ENCODE data around the gene EEF1AKMT2.

The EEF1AKMT2 gene

DNA sequence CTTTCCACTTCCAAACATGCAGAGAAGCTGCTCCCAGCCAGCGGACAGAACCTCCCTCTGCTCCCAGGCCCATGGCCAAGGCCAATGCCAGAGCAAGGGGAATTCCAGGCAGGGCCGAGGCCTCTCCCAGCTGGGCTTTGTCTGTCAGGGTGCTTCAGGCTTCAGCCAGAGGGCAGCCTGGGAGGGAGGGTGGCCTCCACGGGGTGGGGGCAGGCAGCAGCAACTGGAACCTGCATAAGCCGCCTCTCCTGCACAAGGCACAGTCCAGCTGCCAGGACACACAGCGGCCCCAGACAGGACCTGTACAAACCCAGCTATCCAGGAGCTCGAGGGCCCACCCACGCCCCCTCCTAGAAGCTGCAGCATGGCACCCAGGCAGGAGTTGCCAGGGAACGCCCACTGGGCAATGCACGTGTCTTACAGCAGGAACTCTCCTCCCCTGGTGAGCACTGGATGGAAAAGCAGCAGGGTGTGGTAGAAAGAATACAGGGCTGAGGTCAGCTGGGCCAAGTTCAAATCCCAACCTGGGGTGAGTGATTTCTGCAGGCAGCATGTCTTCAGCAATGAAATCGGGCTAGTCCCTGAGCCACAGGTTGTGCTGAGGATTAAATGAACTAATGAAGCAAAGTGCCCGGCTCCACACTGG is 55.1 kb downstream of the EEF1AKMT2 start:
- no peak for DNase-seq

DNA sequence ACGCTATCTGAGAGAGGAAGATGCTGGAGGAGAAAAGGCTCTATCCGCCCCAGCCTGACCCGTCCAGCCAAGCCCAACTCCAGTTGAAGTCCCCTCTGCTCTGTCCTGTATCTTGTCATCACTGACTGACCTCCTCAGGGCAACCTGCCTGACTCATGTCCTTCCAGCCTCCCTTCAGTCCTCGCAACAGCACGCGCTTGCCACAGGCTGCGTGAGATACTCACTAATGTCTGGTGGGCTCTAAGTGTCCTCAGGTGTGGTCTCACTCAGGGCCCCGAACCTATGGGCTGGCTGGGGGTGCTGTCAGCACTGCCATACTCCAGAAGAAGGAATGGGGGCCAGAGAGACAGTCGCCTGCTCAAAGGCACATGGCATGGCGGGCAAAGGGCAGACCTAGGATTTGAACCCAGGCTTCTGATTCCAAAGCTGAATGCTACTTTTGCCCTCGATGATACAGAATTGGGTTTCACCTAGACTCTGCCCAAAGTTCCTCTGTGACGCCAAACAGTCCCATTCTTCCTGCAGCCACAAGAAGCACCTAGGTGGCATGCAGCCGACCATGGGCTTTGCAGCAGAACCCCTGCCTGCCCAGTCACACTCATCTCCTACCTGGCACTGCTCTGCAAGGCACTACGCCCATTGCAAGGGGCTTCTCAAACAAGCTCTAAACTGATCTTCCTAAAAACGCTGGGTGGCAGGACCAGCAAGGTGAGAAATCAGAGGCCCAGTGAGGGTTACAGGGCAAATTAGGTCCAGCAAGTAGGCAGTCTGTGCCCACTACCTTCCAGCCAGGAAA is 56.0 kb downstream of the EEF1AKMT2 start:
- DNase-seq, result no peak

DNA sequence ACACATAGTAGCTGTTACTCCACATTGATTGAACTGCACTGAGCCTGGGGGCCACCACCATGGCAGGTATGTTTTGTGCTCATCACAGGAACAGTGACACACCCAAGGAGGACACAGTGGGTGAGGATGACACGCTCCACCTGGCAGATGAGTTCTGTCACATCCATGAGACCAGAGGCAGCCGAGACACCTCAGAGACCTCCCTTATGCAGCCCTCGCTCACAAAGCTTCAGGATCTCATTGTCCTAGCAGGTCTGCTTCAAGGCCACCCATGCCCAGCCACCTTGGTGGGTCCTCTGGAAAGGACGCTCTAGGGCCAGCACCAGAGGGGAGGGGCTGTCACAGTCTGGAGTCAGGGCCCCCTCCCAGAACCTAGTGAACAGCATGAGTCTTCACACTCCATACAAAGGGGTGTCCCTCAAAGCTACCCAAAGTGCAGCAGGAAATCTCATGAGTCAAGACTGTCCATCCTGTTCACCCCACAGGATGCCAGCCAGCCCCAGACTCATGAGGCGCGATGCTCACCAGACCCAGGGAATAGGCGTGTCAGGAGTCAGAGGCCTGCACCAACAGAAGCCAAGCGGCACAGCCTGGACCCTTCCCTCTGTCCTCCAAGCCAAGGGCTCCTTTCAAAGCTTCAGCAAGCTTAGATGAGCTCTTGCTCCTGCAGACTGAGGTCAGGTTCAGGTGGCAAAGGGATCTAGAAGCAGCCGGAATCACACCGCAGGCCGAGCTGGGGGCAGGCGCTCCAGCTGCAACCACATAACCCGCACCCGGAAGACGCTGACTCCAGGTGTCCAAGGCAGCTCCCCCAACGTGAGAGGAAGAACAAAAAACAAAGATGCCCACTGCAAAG is 57.1 kb downstream of the EEF1AKMT2 start:
- no peak for DNase-seq

DNA sequence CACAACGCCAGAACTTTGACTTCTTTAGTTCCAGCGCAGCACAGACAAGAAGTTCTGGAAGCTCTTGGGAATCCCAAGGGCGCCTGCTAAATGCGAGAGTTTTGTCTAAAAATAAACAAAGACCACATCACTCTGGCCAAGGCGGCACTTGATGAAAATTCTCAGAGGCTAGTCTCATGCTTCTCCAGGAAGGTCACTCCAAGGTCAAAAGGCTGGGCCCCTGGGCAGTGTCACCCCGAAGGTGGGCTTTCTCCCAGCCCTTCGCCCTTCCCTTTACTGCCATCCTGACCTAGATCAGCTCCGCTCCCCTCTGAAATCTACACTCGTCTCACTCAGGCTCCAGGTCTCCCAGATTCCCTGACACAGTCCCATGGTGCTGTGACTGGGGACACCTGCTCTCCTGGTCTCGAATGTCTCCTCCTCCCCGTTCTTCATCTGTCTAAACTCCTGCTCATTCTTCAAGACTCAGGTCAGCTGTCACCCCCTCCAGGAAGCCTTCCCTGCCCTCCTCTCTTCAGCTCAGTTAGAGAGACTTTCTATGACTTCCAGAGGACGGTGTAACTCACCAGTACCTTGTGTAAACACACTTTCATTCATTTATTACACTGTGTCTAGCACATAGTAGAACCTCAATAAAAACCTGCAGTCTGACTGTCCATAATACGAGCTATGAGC is 58.0 kb downstream of the EEF1AKMT2 start:
- DNase-seq, result no peak

DNA sequence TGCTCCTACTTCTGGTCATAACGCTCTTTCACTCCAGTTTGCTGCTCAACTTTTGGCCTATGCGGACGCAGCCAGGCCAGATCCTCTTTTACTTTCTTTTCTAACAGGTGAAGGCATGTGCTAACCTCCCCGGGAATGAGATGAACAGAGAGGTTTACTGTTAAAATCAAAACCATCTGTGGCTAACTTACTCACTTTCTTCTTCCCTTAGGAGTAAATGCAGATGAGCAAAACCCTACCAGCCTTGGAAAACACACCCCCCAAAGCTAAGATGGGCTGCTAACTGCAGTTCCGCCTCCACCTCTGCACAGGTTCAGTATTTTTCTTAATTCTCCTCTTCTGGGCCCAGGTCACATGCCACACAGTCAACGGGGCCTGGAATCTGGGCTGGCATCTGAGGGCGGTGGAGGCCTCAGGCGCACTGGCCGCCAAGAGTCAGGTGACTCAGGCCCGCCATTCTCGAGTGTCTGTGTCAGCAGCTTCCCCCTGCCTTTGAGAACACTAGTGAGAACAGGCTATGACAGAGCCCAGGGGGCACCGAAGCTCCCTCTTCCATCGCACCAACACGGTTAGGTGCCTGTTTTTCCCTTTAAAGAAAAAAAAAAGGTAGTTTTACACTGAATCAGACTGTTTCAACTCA is 58.6 kb downstream of the EEF1AKMT2 start:
- DNase-seq, result no peak

DNA sequence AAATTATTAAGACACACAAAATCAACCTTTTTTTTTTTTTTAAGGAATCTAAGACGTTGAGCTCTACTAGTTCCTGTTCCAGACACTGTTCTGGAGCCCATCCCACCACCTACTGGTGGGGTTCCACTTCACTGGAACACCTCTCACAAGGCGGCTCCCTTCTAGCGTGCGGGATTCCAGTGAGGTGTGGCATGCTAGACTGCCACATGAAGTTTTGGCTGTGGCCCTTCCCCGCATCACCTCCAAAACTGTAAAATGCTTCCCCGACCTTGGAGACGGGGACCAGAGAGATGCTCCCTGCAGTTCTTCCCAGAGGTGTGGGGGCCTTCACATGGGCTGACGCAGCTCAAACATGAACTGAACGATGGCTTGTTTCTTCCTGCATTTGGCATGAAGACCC is 60.1 kb downstream of the EEF1AKMT2 start:
- DNase-seq, result no peak

DNA sequence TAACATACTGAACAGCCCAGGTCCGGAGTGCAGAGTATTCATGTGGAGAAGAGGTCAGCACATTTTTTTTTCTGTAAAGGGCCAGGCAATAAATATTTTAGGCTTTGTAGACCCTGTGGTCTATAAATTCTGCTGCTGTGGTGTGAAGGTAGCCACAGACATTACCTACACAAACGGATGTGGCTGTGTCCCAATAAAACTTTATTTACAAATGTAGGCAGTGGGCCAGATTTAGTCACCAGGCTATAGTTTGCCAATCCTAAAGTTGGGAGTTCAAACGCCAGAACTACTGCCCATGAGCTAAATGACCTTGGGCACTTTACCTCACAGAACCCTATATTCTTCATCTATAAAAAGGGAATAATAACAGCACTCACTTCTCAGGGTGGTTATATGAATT is 60.9 kb downstream of the EEF1AKMT2 start:
- DNase-seq, result no peak

DNA sequence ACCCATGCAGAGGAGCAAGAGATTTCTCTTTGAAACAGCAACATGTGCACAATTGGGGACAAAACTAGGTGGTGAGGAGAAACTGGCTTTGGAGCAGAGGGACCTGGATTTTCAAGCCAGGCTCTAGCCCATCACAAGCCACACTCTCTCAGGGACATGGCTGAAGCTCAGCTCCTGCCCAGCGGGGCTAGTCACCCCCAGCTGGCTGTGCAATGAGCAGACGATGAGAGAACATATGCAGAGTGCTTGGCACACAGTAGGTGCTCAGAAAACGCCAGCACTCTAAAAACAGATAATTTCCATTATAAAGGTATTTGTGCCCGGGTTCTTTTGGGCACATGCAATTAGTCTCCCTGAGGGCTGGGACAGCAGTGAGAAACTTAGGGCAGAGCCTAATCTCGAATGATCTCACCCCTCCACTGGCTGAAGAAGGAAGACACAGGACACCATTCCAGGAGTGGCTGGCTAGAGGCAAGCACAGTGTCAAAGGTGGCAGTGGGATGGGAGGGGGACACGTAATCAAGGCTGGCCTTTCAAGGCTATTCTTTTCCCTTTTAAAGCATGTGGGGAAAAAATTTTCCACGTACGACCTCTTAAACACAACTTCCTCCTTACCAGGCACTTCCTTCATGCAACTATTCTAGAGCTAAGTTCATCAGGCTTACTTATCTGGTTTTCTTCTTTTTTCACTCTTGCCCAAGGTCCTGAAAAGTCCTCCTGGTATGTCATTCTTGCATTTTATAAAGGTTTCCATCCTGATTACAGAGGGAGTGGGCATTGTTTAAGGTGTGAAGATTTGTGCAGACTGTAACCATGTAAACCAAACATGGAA is 62.6 kb downstream of the EEF1AKMT2 start:
- DNase-seq, result no peak

DNA sequence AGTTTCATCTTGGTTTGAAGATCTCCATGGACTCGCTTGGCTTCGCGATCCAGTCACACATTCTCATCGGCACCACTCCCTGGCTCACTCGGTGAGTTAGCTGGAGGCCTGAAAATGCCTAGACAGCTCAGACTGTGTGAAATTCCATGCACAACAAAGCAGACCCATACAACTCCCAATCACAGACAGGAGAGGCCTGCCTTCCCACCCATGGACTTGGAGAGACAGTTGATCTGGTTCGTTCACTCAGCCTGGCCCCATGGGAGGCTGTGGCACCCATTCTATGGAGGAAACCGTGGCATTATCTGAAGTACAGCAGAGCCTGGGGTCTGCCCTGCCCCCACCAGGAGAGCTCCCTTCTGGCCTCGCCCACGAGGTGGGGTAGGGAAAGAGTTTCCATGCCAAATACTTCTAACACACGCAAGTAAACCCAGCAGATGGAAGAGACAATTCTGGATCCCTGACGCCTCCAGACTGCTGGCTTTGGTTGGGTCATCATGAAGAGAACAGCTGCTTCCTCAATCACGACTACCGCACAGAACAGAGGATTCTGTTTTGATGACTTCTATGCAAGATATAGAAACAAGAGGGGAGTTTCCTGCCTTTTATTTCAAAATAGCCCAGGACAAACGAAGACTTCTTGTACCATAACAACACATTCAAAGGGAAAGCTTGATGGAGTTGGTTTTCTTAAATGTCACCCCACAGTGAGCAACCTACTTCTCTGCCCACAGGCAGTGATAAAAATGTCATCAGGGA is 63.4 kb downstream of the EEF1AKMT2 start:
- no peak for DNase-seq

DNA sequence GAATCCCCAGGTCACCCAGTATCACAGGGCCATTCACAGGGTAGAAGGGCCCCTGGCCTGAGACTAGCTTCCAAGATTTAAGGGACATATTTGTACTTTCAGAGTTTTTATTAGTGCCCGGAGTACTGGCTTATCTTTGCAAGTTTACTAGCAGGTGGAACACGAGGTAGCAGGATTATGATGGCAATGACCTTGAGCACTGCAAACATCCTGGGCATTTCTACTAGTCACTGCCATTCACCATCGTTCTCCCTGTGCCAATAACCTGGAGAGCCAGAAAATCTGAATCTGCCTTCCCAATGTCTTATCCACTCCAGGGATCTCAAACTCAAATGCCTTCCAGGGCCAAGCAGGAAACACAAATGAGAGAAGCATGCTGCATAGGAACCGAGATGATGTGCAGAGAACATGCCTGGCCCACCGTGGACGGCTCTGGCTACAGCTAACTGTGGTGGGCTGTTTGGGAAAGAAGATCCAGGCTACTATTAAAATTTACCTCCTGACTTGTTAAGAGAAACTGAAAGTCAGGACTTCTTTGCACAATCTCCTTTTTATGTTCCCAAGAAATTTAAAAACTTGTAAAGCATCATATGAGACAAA is 64.2 kb downstream of the EEF1AKMT2 start:
- no peak for DNase-seq

DNA sequence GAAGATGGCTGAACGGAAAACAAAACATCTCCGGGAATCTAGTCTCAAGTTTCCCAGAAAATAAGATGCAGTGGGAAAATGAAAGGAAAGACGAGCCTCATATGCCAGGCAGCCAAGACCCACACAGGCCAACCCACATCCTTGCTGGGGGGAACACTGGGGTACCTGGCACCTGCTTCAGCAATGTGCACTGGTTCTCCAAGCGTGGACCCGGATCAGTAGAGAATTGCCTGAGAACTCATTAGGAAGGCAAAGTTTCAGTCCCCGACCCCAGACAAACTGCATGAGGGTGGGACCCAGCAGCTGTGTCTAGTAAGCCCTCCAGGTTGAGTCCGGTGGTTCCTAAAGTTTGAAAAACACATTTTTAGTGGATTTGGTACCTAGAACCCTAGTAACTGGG is 65.9 kb downstream of the EEF1AKMT2 start:
- no peak for DNase-seq

DNA sequence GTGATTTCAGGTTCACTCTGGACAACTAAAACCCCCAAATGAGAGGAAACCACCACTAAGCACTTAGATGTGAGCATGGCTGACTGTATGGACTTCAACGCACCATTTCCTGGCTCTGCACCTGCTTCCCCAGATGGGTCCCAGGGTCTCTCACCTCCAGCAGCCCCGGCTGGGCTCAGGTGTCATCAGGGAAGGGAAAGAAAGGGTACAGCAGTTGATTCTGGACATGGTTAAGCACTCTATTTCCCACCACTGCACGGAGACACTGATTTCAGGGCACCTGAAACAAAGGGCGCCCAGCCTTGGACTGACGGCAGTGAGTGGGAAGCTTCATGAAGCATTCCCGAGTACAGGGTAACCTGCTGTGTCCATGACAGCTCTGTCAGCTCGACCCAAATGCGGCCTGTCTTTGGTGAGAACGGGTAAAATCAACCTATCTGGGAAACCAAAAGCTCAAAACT is 66.5 kb downstream of the EEF1AKMT2 start:
- no peak for DNase-seq

DNA sequence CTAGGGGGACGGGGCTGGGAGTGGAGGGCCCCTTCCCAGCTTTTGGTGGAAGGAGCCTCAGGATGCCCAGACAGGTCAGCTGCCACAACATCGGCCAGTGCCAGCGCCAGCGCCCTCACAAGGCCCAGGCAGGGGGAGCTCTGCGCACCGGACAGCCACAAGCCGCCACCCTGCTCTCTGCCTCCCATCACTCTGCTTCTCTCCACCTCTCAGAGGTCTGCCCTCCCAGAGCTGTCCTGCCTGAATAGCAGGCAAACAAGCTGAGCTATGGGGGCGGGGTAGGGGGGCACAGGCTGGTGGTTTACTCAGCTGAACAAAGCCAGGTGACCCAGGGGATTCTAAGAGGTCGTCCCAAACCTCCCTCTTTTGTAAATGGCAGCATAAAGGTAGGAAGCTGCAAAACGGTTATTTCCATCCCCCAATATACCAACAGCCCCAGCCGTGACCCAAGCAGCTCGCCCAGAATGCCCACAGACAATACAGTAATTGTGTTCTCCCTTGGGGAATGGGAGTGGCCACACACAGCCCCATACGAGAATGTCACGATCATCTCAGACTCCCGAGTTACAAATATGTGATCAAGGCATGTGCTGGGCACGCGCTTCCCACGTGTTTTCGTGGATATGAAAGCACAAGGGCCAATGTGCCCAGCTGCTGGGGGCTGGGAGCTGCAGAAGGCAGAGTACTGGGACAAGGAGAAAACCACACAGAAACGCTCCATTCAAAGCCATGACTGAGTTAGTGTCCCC is 67.2 kb downstream of the EEF1AKMT2 start:
- DNase-seq, result no peak

DNA sequence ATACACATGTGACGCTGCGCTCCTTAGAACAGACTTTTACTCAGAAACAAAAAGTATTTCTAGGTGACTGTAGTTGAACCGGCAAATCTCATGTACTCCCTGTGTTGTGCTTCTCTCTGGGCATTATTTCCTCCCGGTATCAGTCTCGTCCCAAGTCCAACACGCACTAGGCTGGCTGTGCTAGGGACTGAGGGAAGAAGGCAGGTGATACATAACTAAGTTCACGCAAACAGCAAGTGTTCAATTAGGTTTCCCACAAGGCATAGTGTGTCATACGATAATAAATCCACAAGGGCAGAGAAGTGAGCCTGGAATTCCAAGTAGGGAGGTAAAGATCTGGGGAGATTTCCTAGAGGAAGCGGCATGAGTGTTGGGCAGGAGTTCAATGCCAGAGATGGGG is 67.9 kb downstream of the EEF1AKMT2 start:
- DNase-seq, result no peak

DNA sequence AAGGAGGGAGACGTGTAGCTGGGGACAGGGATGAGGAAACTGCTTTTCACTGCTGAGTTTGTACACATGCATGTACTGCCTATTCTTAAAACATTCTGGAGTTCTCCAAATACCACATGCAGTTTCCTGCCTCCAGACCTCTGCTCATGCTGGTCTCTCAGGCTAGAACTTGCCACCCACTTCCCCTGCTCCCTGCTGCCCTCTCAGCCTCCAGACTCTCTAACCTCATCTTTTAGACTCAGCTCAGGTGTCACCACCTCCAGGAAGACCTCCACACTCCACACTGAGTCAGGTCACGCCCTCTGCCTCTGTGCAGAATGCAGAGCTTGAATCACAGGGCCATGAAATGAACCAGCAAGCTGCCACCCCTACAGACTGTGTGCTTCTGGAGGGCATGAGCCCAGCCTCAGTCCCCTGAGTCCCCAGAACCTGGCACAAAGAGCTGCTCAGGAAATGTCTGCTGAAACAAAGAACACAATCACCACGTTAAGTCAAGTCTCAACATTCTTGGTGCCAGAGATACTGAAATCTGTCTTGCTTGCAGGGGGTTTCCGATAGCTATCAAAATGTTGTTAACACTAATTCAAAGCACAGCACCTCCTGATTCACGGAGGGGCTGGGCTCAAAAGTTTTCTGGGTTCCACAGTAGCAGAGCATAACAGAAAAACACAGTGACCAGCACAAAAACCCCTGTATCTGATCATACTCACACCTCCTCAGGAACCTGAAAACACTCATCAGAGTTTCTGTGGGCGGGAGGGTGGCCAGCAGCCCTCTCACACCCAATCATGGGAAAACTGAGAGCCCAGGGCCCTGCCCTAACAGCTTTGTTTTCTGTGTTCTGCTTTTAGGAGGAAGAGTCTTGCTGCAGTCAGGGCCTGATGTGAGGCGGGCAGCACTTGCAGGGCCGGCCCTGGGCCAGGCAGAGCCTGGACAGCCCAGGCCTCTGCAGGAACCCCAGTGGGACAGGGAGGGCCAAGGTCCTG is 68.6 kb downstream of the EEF1AKMT2 start:
- DNase-seq, result no peak

DNA sequence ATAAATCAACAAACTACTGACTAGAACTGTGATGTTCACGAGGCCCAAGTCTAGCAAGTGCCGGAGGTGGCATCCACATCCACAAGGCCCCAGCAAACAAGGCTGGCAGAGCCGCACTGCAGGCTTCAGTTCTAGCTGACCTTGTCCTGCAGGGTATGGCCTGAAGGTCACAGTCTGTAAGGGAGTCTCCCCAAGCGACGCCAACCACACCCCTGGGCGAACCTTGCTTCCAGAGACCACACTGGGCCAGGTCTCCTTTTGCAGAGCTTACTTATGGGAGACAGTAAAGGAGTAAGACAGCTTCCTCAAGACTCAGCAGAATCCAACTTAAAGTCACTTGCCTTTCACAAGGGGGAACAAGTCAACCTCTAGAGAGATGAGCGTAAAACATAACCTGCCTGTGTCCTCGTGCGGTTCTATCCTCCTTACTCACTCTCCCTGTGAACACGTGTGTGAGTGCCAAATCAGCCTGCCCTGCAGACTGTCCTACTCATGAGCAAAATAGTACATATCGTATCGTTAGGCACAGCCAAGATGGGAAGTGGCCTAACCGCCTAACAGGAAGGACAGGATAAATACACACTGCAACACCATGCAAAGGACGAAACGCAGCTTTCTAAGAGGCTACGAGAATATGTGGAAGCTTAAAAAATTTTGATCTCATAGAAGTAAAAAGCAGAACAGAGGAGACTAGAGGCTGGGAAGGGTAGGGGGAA is 70.2 kb downstream of the EEF1AKMT2 start:
- DNase-seq, result no peak

DNA sequence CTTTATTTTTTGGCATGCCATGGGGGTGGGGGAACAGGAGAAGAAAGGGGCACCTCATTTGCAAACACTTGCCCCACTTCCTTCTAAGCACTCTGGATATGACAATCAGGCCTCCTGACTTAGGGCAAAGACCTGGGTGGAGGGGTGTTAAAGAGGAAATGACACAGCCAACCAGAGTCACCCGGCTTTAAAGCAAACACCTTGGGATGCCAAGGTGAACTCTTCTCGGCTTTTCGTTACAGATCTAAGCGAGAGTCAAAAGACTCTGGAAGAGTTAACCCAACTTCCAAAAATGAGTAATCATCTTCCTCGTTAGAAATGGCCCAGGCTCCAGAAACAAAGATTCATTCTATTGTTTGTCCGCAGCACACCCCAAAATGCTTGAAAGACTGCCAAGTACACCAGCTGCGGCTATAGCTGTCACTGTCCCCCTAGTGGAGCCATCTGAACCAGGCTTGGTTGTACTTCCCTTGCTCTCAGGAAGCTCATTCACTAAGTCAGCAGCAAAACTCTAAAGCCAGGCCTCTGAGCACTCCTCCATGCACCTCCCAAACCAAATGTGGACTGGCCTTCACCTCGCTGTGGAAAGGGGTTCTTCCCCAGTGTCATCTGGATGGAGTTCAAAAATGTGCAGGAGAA is 72.4 kb downstream of the EEF1AKMT2 start:
- peak; percentile 24 for DNase-seq
